Measurements from ENCODE around the gene TRAF4. TPM values are rescaled to one million over a fixed set of nuclear protein-coding genes. Genes with fewer than 3 reads are reported as not detected.

The TRAF4 gene
- total RNA-seq, 1 donor: 47.0 TPM

- H3K79me2 ChIP-seq (ENCODE audit: insufficient read depth, low read length): no peaks in the 10 kb centered on the region
- DNase-seq (ENCODE audit: insufficient read length, low spot score, missing footprints): peak; percentile 98
- H4K20me1 ChIP-seq (ENCODE audit: insufficient read depth, low read length): peaks cover 13% of the 10 kb centered on the region
- peak within 1 kb of the TSS; percentile 97 for H2AFZ ChIP-seq (ENCODE audit: low read length)
- TF ChIP-seq, protein P1, sequence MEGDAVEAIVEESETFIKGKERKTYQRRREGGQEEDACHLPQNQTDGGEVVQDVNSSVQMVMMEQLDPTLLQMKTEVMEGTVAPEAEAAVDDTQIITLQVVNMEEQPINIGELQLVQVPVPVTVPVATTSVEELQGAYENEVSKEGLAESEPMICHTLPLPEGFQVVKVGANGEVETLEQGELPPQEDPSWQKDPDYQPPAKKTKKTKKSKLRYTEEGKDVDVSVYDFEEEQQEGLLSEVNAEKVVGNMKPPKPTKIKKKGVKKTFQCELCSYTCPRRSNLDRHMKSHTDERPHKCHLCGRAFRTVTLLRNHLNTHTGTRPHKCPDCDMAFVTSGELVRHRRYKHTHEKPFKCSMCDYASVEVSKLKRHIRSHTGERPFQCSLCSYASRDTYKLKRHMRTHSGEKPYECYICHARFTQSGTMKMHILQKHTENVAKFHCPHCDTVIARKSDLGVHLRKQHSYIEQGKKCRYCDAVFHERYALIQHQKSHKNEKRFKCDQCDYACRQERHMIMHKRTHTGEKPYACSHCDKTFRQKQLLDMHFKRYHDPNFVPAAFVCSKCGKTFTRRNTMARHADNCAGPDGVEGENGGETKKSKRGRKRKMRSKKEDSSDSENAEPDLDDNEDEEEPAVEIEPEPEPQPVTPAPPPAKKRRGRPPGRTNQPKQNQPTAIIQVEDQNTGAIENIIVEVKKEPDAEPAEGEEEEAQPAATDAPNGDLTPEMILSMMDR (IDR thresholded peaks at IDR 0.05; ENCODE audit: extremely low read depth, low read depth, low read length): no peak
- H3K4me2 ChIP-seq (ENCODE audit: insufficient read depth, low read length): peak within 1 kb of the TSS; percentile 100
- no peaks in the 10 kb centered on the region for H3K9me3 ChIP-seq (ENCODE audit: low read depth, low read length)
- peaks cover 26% of the 10 kb centered on the region for H3K4me1 ChIP-seq (ENCODE audit: insufficient read depth, low read length)
- H3K36me3 ChIP-seq (ENCODE audit: insufficient read depth, low read length): peaks cover 15% of the 10 kb centered on the region
- H3K27ac ChIP-seq (ENCODE audit: low read depth, low read length): peak within 1 kb of the TSS; percentile 77
- H3K4me3 ChIP-seq (ENCODE audit: insufficient read depth, low read length): peak within 1 kb of the TSS; percentile 79
- no peaks in the 10 kb centered on the region for H3K27me3 ChIP-seq (ENCODE audit: insufficient read depth, low read length)
Observed at GRCh38 chr17:28728364-28729200, 15.2 kb upstream of the TRAF4 start, which contains the start of gene NEK8. NEK8 (plus strand) TSS chr17:28728788; CDS start chr17:28728814, 26 bp downstream.

- Histone ChIP-seq H3K4me3 (ENCODE audit: insufficient read depth, low read length) (no peak overlapping the region), H3K36me3 (ENCODE audit: insufficient read depth, low read length) (peaks cover 1% of the 10 kb centered on the region), H3K4me2 (ENCODE audit: insufficient read depth, low read length) (no peak overlapping the region), H3K27me3 (ENCODE audit: insufficient read depth, low read length) (no peaks in the 10 kb centered on the region), H3K79me2 (ENCODE audit: insufficient read depth, low read length) (no peaks in the 10 kb centered on the region), H4K20me1 (ENCODE audit: insufficient read depth, low read length) (peaks cover 3% of the 10 kb centered on the region), H3K27ac (ENCODE audit: low read depth, low read length) (no peak overlapping the region), H3K9me3 (ENCODE audit: low read depth, low read length) (no peaks in the 10 kb centered on the region), H3K4me1 (ENCODE audit: insufficient read depth, low read length) (peaks cover 20% of the 10 kb centered on the region), H2AFZ (ENCODE audit: low read length) (no peak overlapping the region)
- DNase-seq (ENCODE audit: insufficient read length, low spot score, missing footprints): no peak
- TF ChIP-seq, protein P1 (IDR thresholded peaks at IDR 0.05; ENCODE audit: extremely low read depth, low read depth, low read length): no peak
Observed at GRCh38 chr17:28729950-28730330, 13.9 kb upstream of the TRAF4 start.

- Histone ChIP-seq H3K27me3 (ENCODE audit: insufficient read depth, low read length) (no peaks in the 10 kb centered on the region), H3K4me3 (ENCODE audit: insufficient read depth, low read length) (no peak overlapping the region), H3K4me2 (ENCODE audit: insufficient read depth, low read length) (no peak overlapping the region), H3K36me3 (ENCODE audit: insufficient read depth, low read length) (no peaks in the 10 kb centered on the region), H3K27ac (ENCODE audit: low read depth, low read length) (no peak overlapping the region), H3K79me2 (ENCODE audit: insufficient read depth, low read length) (no peaks in the 10 kb centered on the region), H3K9me3 (ENCODE audit: low read depth, low read length) (no peaks in the 10 kb centered on the region), H3K4me1 (ENCODE audit: insufficient read depth, low read length) (peaks cover 3% of the 10 kb centered on the region), H2AFZ (ENCODE audit: low read length) (no peak overlapping the region), H4K20me1 (ENCODE audit: insufficient read depth, low read length) (no peaks in the 10 kb centered on the region)
- TF ChIP-seq, protein P1 (IDR thresholded peaks at IDR 0.05; ENCODE audit: extremely low read depth, low read depth, low read length): no peak
- peak; percentile 31 for DNase-seq (ENCODE audit: insufficient read length, low spot score, missing footprints)
Observed at GRCh38 chr17:28733346-28733745, 10.5 kb upstream of the TRAF4 start.

- TF ChIP-seq, protein P1 (IDR thresholded peaks at IDR 0.05; ENCODE audit: extremely low read depth, low read depth, low read length): no peak
- no peaks in the 10 kb centered on the region for H3K4me1 ChIP-seq (ENCODE audit: insufficient read depth, low read length)
- no peaks in the 10 kb centered on the region for H3K79me2 ChIP-seq (ENCODE audit: insufficient read depth, low read length)
- no peak overlapping the region for H3K27ac ChIP-seq (ENCODE audit: low read depth, low read length)
- H3K27me3 ChIP-seq (ENCODE audit: insufficient read depth, low read length): no peaks in the 10 kb centered on the region
- H2AFZ ChIP-seq (ENCODE audit: low read length): no peak overlapping the region
- no peaks in the 10 kb centered on the region for H3K9me3 ChIP-seq (ENCODE audit: low read depth, low read length)
- no peak overlapping the region for H3K4me3 ChIP-seq (ENCODE audit: insufficient read depth, low read length)
- H3K4me2 ChIP-seq (ENCODE audit: insufficient read depth, low read length): no peak overlapping the region
- DNase-seq (ENCODE audit: insufficient read length, low spot score, missing footprints): peak; percentile 59
- H3K36me3 ChIP-seq (ENCODE audit: insufficient read depth, low read length): no peaks in the 10 kb centered on the region
- H4K20me1 ChIP-seq (ENCODE audit: insufficient read depth, low read length): no peaks in the 10 kb centered on the region
Observed at GRCh38 chr17:28734712-28735241, 9.0 kb upstream of the TRAF4 start.
